NCI-H1436 treated with DMSO at 0.1 percent for 48 hours (cell line): Measurements from ENCODE around the gene BID.
"Not testable (repeated sequence)": the region's sequence is repeated elsewhere in the genome, so short reads cannot be mapped to it uniquely, and the experiment has no call there.

Experiments
- DNase-seq: peaks from one replicate; lab custom pipeline; 2025; lab: John Stamatoyannopoulos, UW

BID gene

GRCh38 chr22:17769716-17770082 is 4.6 kb downstream of the BID start:
- no peak for DNase-seq

- no peak for DNase-seq
Measured at GRCh38 chr22:17769013-17769715, 5.1 kb downstream of the BID start.

- no peak for DNase-seq
Measured at GRCh38 chr22:17767233-17768065, 6.8 kb downstream of the BID start.

GRCh38 chr22:17764852-17765251 is 9.4 kb downstream of the BID start:
- not testable (repeated sequence) for DNase-seq

GRCh38 chr22:17764036-17764435 is 10.2 kb downstream of the BID start:
- no peak for DNase-seq

- DNase-seq, result not testable (repeated sequence)
Measured at GRCh38 chr22:17763442-17763841, 10.8 kb downstream of the BID start.

GRCh38 chr22:17761138-17761488 is 13.2 kb downstream of the BID start:
- no peak for DNase-seq

- DNase-seq, result no peak
Measured at GRCh38 chr22:17754233-17754925, 19.9 kb downstream of the BID start.

- no peak for DNase-seq
Measured at GRCh38 chr22:17753401-17753989, 20.8 kb downstream of the BID start.

- no peak for DNase-seq
Measured at GRCh38 chr22:17751596-17751995, 22.7 kb downstream of the BID start.

- no peak for DNase-seq
Measured at GRCh38 chr22:17749605-17750395, 24.5 kb downstream of the BID start.

GRCh38 chr22:17748555-17749353 is 25.5 kb downstream of the BID start:
- no peak for DNase-seq

- DNase-seq, result no peak
Measured at GRCh38 chr22:17746916-17747315, 27.4 kb downstream of the BID start.

GRCh38 chr22:17744430-17744829 is 29.8 kb downstream of the BID start:
- DNase-seq, result no peak

- DNase-seq, result no peak
Measured at GRCh38 chr22:17743661-17744411, 30.4 kb downstream of the BID start.

GRCh38 chr22:17742527-17742902 is 31.8 kb downstream of the BID start:
- no peak for DNase-seq

GRCh38 chr22:17741866-17742526 is 32.3 kb downstream of the BID start:
- no peak for DNase-seq

- DNase-seq, result no peak
Measured at GRCh38 chr22:17739196-17739975, 34.9 kb downstream of the BID start.
